HCT116 (cell line): Measurements from ENCODE around the gene MORN5.

Source experiments
- CBX3 ChIP-seq: IDR thresholded peaks from 2 replicates; pipeline ENCODE4 v1.6.1; 2012; ENCODE audit warnings: low read depth
- CTCF ChIP-seq, 3 experiments: fragments of 200-600 bp in 1 of 3; sonication (generic) in 1 of 3; IDR thresholded peaks in 2 of 3; conservative IDR thresholded peaks in 1 of 3; 2 replicates each; pipeline ENCODE4 v1.5.1; 2012 to 2017; ENCODE audit warnings: low read depth in 2 of 3, low read length in 2 of 3, antibody characterized with exemption in 1 of 3, borderline replicate concordance in 1 of 3, control low read depth in 1 of 3, mild to moderate bottlenecking in 1 of 3, mixed read lengths in 1 of 3, mixed run types in 1 of 3, moderate library complexity in 1 of 3; ENCODE audit not compliant: insufficient read depth in 1 of 3
- ELF1 ChIP-seq: IDR thresholded peaks from 2 replicates; pipeline ENCODE4 v1.6.1; 2012; ENCODE audit warnings: low read depth, borderline replicate concordance
- EZH2 ChIP-seq: fragments of 200-600 bp; sonication (generic); IDR thresholded peaks from 2 replicates; pipeline ENCODE4 v1.6.1; 2017; ENCODE audit warnings: antibody characterized with exemption, mixed run types
- EZH2phosphoT487 ChIP-seq: fragments of 200-600 bp; IDR thresholded peaks from 2 replicates; pipeline ENCODE4 v1.6.1; 2018; ENCODE audit warnings: antibody characterized with exemption, borderline replicate concordance
- POLR2A ChIP-seq: IDR thresholded peaks from 2 replicates; pipeline ENCODE4 v1.7.0; 2011; ENCODE audit warnings: borderline replicate concordance; ENCODE audit not compliant: insufficient read depth, insufficient read length; ENCODE audit errors: extremely low read depth
- POLR2AphosphoS5 ChIP-seq: IDR thresholded peaks from 2 replicates; pipeline ENCODE4 v1.6.1; 2011; ENCODE audit warnings: mild to moderate bottlenecking, low read depth, low read length, moderate library complexity
- REST ChIP-seq: IDR thresholded peaks from 2 replicates; pipeline ENCODE4 v1.6.1; 2012; ENCODE audit warnings: low read depth
- TCF7L2 ChIP-seq: IDR thresholded peaks from 2 replicates; pipeline ENCODE4 v1.7.0; 2011; ENCODE audit warnings: borderline replicate concordance, inconsistent platforms; ENCODE audit not compliant: insufficient read depth, insufficient read length; ENCODE audit errors: extremely low read depth
- ZFX ChIP-seq: fragments of 450-650 bp; IDR thresholded peaks from 2 replicates; pipeline ENCODE4 v1.6.1; 2017
- ZNF274 ChIP-seq: fragments of 200-500 bp; sonication (Bioruptor generic); IDR thresholded peaks from 2 replicates; pipeline ENCODE4 v1.6.1; 2014; ENCODE audit warnings: mild to moderate bottlenecking, low read depth, low read length, inconsistent platforms
- TF ChIP-seq, protein P1 (sequence below): IDR thresholded peaks from 2 replicates; pipeline ENCODE4 v1.6.1; 2012
- TF ChIP-seq, protein P2 (sequence below): IDR thresholded peaks from 2 replicates; pipeline ENCODE4 v1.6.1; 2012

DNA sequence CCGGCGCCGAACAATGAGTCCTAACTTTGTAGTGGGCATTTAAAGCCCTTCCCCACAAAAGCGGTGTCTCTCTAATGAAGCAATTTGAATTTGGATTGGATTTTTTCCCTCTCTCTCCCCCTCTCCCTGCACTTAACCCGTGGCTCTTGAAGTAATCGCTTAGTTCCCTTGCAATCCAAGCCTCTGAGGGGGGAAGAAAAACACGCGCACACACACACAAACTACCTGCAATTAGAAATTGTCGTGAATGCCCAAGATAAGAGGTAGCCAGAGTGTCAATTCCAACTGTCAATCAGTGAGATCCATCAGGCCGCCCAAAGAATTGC, 67.8 kb downstream of the MORN5 start:
- TF ChIP-seq CTCF (IDR thresholded peaks at IDR 0.05 in 2 of 3, conservative IDR thresholded peaks at IDR 0.05 in 1 of 3; ENCODE audit: borderline replicate concordance in 1 of 3, insufficient read depth in 1 of 3, low read depth in 2 of 3, low read length in 2 of 3) (no peak), TCF7L2 (no peak), EZH2phosphoT487 (no peak), EZH2 (no peak), CBX3 (no peak), POLR2A (no peak), ZFX (no peak), POLR2AphosphoS5 (no peak), ELF1 (no peak), REST (no peak), ZNF274 (no peak)
- TF ChIP-seq, protein P1, sequence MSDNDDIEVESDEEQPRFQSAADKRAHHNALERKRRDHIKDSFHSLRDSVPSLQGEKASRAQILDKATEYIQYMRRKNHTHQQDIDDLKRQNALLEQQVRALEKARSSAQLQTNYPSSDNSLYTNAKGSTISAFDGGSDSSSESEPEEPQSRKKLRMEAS, result no peak
- TF ChIP-seq, protein P2, sequence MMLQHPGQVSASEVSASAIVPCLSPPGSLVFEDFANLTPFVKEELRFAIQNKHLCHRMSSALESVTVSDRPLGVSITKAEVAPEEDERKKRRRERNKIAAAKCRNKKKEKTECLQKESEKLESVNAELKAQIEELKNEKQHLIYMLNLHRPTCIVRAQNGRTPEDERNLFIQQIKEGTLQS, result no peak
